Stimulated activated CD4-positive, alpha-beta T cell treated with anti-CD3 and anti-CD28 coated beads, Interleukin-12 subunit alpha, Interleukin-12 subunit beta, amount 100 ng/mL, for 48 hours (primary cell): ENCODE data around the gene RHOC.

ENCODE experiments used
- DNase-seq, 3 donors: peaks; one replicate each; pipeline ENCODE4 v3.0.0-alpha.2; 2020; ENCODE audit warnings: low read depth in 2 of 3, low spot score in 1 of 3

Gene RHOC

GRCh38 chr1:112702420-112703261 lies 4.3 kb downstream of the RHOC start:
- no peak for DNase-seq

- no peak for DNase-seq
Measured at GRCh38 chr1:112702067-112702395, 4.9 kb downstream of the RHOC start.

GRCh38 chr1:112701227-112702066 lies 5.5 kb downstream of the RHOC start:
- no peak for DNase-seq

DNA sequence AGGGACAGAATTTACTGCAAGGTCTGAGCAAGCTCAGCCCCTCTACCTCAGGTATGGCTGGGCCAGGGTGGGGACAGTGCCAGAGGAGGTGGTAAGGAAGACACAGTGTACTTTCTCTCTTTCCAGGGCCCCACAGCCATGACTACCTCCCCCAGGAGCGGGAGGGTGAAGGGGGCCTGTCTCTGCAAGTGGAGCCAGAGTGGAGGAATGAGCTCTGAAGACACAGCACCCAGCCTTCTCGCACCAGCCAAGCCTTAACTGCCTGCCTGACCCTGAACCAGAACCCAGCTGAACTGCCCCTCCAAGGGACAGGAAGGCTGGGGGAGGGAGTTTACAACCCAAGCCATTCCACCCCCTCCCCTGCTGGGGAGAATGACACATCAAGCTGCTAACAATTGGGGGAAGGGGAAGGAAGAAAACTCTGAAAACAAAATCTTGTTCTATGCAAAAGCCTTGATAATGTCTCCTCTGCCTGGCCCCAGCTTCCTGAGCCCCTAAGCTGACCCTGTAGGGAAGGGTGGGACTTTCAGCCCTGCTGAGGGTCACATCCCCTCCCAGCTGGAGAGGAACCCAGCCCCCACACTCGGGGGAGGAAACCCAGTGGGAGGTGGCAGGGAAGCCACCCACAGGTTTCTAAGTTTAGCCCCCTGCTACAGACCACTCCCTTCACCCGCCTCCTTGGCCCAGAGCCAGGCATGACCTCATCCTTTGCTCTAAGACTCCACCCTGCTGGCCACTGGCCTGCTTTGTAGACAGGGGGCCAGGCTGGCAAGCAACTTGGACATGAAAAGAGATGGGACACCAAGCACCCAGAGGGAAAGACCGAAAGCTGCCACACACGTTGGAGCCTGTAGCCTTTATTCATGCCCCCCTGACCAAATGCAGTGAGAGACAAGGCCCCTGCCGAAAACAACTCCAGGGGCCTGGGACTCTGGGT lies 6.4 kb downstream of the RHOC start:
- DNase-seq = peak; percentile 46 to 67 (median 54)

- no peak for DNase-seq
Measured at GRCh38 chr1:112699425-112700144, 7.3 kb downstream of the RHOC start.

GRCh38 chr1:112698366-112699310 lies 8.3 kb downstream of the RHOC start:
- DNase-seq = no peak

DNA sequence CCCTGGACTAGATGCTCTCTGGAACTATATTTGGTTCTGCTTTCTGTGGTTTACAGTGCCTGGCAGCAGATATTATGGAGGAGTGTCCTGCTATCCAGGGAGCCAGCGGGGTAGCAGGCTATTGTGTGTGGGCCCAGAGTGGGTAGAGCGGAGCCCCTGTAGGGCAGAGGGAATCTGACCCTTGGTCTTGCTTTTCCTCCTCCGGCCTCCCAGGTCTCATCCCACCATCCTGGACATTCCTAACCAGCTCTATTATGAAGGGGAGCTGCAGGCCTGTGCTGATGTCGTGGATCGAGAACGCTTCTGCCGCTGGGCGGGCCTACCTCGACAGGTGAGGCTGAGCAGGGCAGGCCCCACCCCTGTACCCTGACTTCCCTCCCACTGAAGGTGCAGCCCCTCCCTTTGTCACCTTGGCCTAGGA lies 9.1 kb downstream of the RHOC start:
- DNase-seq = no peak

DNA sequence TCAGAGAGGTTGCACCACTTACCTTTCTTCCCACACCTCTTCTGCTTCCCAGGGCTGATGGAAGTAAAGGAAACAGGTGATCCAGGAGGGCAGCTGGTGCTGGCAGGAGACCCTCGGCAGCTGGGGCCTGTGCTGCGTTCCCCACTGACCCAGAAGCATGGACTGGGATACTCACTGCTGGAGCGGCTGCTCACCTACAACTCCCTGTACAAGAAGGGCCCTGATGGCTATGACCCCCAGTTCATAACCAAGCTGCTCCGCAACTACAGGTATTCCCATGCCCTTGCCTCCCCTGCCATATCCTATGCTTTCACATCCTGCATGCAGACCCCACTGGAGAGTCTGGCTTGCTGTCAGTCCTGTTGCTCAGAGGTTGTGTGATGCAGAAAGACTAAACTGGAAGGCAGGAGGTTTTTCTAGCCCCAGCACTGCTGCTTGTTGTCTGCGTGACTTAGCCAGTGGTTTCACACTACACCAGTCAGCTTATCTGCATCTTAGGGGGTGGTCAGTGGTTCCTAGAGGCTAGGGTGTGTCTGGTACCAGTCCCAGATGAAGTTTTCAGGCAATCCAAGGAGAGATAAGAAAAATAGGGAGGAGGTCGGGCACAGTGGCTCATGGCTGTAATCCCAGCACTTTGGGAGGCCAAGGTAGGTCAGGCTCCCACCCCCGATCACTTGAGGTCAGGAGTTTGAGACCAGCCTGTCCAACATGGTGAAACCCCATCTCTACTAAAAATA lies 10.2 kb downstream of the RHOC start:
- no peak for DNase-seq

DNA sequence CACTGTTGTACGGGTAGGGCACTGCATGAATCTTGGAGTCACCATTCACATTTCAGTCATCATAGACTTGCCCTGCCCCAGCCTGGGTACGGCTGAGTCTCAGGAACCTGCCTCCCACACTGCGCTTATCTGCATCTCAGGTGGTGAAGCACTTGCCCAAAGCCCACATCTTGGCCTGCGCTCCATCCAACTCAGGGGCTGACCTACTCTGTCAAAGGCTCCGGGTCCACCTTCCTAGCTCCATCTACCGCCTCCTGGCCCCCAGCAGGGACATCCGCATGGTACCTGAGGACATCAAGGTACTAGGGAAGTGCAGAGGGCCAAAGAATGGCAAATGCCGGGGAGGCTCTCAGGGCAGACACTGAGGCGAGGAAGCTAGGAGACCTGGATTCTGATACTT lies 11.7 kb downstream of the RHOC start:
- no peak for DNase-seq

DNA sequence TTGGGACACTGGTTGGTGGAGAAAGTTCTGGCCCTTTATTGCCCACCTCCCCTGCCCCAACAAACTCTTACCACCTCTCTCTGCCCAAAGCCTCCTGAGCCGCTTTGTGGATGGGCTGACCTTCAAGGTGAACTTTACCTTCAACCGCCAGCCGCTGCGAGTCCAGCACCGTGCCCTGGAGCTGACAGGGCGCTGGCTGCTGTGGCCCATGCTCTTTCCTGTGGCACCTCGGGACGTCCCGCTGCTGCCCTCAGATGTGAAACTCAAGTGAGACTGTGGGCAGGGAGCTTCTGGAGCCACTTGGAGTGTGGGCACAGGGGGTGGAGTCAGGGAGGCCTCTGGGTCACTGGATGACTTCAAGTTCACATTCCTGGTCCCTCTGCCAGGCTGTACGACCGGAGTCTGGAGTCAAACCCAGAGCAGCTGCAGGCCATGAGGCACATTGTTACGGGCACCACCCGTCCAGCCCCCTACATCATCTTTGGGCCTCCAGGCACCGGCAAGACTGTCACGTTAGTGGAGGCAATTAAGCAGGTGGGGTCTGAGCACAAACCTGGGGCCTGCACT lies 12.5 kb downstream of the RHOC start:
- DNase-seq = no peak

DNA sequence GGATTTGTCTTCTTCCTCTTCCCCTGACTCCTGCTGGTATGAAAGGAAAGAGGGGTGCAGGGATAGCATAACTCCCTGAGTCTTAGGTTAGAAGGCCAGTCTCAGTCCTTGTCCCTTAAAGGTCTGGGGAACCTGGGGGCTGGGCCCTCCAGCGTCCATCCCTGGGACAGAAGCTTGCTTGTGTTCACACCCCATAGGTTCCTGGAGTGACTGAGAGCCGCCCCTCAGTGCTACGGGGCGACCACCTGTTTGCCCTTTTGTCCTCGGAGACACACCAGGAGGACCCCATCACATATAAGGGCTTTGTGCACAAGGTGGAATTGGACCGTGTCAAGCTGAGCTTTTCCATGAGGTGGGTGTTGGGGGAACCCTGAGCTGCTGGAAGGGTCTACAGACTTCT lies 13.1 kb downstream of the RHOC start:
- no peak for DNase-seq

GRCh38 chr1:112692681-112693080 lies 14.2 kb downstream of the RHOC start:
- no peak for DNase-seq

DNA sequence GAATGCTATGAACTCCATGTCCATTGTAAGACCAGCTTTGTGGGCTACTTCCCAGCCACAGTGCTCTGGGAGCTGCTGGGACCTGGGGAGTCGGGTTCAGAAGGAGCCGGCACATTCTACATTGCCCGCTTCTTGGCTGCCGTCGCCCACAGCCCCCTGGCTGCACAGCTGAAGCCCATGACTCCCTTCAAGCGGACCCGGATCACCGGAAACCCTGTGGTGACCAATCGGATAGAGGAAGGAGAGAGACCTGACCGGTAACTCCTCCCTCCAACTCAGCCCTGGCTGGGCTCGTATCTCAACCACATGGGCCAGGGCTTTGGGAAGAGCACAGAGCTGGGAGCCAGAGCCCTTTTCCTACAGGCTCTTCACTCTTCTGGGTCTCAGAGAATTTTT lies 17.1 kb downstream of the RHOC start:
- no peak for DNase-seq

DNA sequence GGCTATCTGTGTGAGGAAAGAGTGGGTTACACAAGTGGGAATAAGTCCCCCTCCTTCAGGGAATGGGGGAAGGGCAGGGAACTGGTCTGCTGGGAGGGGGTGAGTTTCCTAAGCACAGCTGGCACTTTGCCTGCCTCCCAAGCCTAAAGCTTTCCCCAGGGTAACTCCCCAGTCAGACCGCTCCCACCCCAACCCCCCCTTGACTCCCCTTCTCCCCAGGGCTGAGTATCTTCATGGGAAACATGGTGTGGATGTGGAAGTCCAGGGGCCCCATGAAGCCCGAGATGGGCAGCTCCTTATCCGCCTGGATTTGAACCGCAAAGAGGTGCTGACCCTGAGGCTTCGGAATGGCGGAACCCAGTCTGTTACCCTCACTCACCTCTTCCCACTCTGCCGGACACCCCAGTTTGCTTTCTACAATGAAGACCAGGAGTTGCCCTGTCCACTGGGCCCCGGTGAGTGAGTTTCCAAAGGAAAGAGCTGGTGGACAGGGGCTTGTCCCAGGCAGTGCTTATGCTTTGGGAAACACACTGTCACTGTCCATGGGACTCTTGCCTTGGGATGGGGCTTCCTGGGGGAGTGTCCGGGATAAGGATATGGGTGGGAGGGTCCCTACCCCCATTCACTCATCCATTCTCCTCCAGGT lies 17.6 kb downstream of the RHOC start:
- DNase-seq = no peak

- no peak for DNase-seq
Measured at GRCh38 chr1:112688781-112689193, 18.1 kb downstream of the RHOC start.

- DNase-seq = no peak
Measured at GRCh38 chr1:112687785-112688496, 19.0 kb downstream of the RHOC start.

DNA sequence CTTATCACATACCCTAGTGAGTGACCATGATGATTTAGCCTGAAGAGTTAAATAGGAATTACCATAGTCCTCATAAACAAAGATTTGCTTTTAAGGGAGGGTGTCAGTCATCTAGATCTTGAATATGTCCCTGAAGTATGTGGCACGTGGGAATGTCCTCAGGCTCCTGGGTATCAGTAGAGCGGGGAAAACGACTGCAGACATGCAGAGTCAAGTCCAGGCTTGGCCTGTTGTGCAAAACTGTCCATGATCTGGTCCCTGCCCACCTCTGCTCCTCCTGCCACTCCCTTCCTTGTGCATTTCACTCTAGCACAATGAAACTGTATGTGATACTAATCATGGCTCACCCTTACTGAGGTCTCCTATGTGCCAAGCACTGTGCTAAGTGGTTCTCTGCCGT lies 19.6 kb downstream of the RHOC start:
- no peak for DNase-seq
